ENCODE results near the gene ATL3.
"Not testable (repeated sequence)": the region's sequence is repeated elsewhere in the genome, so short reads cannot be mapped to it uniquely, and the experiment has no call there.

ATL3 gene

DNA sequence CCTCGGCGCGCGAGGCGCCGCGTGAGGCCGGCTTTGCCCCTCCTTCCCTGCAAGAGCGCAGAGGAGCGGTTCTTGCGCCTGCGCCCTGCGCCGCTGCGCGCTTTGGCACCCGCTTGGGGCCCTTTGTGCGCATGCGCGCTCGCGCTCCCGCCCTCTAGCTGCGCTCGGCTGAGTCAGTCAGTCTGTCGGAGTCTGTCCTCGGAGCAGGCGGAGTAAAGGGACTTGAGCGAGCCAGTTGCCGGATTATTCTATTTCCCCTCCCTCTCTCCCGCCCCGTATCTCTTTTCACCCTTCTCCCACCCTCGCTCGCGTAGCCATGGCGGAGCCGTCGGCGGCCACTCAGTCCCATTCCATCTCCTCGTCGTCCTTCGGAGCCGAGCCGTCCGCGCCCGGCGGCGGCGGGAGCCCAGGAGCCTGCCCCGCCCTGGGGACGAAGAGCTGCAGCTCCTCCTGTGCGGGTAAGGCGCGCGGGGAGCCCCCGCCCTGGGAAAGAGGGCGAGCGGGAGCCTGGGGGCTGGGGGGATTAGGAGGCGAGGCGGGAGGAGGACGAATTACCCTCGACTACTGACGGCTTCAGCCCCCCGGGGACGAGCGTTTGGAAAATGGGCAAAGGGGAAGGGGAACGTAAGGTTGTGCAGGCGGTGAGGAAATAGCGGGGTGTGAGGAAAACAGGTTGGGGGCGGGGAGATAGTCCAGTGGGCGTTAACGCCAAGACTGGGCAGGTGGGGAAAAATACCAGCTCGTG is 10.3 kb upstream of the ATL3 start, which contains the start of gene RTN3:
TSS of gene RTN3 (plus strand) at position 180 of the 745 bp plus-strand sequence. CDS start at position 317, 137 bp downstream.
- peak; percentile 98 for DNase-seq (ENCODE audit: low read depth)

GRCh38 chr11:63680834-63681320 is 9.7 kb upstream of the ATL3 start:
- peak; percentile 5 for DNase-seq (ENCODE audit: low read depth)

DNA sequence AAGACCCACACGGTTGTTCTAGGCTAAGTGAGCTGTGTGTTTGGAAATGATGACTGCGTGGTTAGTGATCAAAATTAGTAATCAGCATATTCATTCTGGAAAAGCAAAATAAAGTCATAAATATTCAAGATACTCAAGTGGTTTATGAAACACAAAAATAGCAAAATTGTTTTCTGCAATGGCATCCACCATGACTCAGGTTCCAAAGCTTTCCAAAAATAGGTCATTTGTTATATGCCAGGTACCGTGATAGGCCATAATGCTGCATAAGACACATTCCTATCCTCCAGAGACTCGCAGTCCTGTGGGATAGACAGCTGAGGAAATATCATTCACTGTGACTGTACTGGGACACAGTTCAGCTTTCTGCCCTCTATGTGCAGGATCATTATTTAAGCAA is 2.4 kb upstream of the ATL3 start:
- DNase-seq (ENCODE audit: low read depth) = no peak

GRCh38 chr11:63672936-63673539 is 1.9 kb upstream of the ATL3 start:
- no peak for DNase-seq (ENCODE audit: low read depth)

GRCh38 chr11:63672156-63672463 is 934 bp upstream of the ATL3 start:
- no peak for DNase-seq (ENCODE audit: low read depth)

DNA sequence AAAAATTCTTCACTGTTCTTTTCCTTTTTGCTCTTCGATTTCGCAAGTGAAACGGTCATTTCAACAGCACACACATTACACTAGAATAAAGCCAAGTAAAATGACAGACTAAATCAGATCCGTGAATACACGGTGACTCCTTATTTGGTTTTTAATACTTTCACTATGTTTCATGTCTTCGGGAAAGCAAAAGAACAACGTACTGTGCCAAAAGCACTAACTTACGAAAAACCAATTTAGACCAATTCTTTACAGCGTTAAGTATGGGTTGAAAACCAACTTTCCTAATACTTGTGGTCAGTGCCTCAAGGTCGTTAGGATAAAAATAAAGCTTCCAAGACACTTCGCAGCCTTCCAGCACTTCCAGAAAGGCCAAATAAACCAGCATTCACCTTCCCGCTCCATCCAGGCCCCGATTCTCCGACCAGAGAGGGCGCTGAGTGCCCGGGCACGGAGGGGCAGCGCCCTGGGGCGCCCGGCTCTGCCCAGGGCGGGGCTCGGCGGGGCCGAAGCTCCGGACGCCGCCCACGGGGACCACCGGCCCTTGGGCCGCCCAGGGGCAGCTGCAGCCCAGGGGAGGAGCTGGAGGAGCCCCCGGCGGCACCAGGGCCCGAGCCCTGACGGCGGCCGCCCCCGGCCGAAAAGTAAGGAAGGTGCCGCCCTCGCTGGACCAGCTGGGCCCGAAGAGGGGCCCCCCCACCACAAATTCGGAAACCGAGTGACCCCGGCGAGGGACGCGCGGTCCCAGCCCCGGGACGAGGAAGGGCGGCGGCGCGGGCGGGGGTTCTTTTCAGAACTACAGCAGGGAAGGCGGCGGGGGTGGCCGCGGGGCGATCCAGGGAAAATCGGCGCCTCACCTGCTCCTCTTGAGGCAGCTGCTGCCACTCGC is 499 bp downstream of the ATL3 start:
- DNase-seq (ENCODE audit: low read depth) = peak; percentile 11

DNA sequence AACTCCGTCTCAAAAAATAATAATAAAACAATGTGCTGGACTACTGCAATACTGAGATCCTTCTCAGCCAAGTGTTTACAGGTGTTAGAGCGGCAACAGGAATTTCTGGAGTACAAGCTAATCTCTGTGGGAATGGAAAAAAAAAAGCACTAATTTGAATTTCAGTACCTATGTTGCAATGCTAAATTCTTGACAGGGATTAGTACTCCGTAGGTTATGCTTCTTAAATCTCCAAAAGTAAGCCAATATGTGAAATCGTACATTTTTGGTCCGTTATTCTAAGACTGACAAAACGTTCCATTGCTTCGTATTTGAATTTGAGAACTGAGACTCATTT is 1.1 kb downstream of the ATL3 start:
- no peak for DNase-seq (ENCODE audit: low read depth)

- no peak for DNase-seq (ENCODE audit: low read depth)
Measured at GRCh38 chr11:63667995-63668795, 3.0 kb downstream of the ATL3 start.

- no peak for DNase-seq (ENCODE audit: low read depth)
Measured at GRCh38 chr11:63666874-63667273, 4.3 kb downstream of the ATL3 start.

- DNase-seq (ENCODE audit: low read depth) = no peak
Measured at GRCh38 chr11:63663809-63664208, 7.4 kb downstream of the ATL3 start.

GRCh38 chr11:63660972-63661371 is 10.2 kb downstream of the ATL3 start:
- DNase-seq (ENCODE audit: low read depth) = no peak

GRCh38 chr11:63652671-63653070 is 18.5 kb downstream of the ATL3 start:
- DNase-seq (ENCODE audit: low read depth) = no peak

DNA sequence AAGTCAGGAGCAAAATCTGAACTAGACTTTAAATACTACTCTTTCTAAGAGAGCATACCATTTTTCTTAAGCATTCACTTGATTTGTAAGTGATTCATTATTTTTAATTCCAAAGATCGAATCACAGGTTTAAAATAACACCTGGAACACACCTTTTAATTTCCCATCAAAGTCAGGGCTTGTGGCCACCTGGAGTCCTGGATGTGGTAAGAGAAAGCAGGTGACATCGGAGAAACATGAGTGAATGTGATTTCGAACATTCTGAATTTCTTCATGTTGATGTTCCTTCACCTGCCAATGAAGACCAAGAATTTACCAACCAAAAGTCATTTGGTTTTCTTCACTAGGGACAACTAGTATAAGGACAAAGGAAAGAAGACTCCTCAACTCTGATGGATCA is 28.0 kb downstream of the ATL3 start:
- no peak for DNase-seq (ENCODE audit: low read depth)

DNA sequence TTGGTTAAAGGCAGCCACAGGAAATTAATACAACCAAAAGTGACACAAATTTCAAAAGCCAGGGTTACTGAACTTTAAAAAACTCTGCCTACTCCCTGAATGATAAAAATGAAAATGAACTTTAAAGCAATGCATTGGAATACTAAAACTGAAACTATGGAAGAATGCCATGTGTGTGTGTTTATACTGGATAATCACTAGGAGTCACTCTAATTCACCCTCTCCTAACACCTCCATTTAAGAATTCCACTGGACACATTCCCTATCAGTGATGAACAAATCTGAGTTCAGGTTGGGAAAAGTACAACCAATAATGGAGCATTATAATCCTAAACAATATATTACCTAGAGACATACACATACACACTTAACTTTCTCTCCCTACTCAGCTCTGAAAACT is 29.4 kb downstream of the ATL3 start:
- no peak for DNase-seq (ENCODE audit: low read depth)

GRCh38 chr11:63639199-63639832 is 31.9 kb downstream of the ATL3 start:
- no peak for DNase-seq (ENCODE audit: low read depth)

DNA sequence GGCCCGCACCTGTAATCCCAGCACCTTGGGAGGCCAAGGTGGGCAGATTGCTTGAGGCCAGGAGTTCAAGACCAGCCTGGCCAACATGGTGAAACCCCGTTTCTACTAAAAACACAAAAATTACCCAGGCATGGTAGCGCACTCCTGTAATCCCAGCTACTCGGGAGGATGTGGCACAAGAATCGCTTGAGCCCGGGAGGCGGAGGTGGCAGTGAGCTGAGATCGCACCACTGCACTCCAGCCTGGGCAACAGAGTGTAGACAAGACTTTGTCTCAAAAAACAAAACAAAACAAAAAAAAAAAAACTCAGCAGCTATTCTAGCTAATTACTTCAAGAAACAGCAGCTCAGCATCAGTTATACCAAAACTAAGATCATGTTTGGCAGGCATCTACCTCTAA is 32.7 kb downstream of the ATL3 start:
- DNase-seq (ENCODE audit: low read depth) = not testable (repeated sequence)

- DNase-seq (ENCODE audit: low read depth) = peak; percentile 41
Measured at GRCh38 chr11:63635762-63636465, 35.3 kb downstream of the ATL3 start.

DNA sequence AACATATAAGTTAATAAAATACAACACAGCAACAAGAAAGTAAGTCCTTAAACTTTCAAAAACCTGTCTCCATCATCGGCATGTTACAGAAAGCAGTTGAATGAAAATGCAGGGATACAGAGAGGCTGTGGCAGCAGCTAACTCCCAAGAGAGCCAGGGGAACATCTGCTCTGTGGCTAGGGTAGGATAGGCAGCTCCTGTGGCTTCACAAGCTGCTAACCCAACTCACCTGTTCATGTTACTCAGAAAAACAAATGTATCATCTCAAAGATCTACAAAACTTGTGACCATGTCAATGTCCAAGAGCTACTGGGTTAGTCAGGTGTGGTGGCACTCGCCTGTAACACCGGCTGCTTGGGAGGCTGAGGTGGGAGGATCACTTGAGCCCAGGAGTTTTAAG is 41.8 kb downstream of the ATL3 start:
- no peak for DNase-seq (ENCODE audit: low read depth)

- DNase-seq (ENCODE audit: low read depth) = no peak
Measured at GRCh38 chr11:63623513-63624140, 47.5 kb downstream of the ATL3 start.

DNA sequence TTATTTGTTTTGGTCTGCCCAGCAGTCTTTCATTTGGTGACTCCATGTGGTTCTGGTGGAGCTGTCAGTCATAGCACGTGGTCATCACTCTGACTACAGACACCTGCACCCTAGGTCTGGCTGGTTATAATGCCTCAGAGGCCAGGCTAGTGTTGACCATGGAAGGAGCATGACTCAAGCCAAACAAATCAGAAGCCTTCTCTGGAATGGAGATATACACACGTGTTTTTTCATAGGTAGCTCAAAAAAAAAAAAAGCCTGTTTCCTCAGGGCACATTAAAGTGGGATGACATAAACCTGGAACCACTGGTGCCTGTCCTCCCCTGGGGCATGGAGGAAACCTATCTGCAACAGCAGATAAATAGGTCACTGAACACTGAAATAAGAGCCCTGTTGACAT is 48.9 kb downstream of the ATL3 start:
- no peak for DNase-seq (ENCODE audit: low read depth)
